ENCODE results near the gene MADCAM1. TPM values are rescaled to one million over a fixed set of nuclear protein-coding genes. Genes with fewer than 3 reads are reported as not detected.

Gene MADCAM1
- total RNA-seq, 2 donors from 2014 or later = 3.1 to 5.9 TPM

DNA sequence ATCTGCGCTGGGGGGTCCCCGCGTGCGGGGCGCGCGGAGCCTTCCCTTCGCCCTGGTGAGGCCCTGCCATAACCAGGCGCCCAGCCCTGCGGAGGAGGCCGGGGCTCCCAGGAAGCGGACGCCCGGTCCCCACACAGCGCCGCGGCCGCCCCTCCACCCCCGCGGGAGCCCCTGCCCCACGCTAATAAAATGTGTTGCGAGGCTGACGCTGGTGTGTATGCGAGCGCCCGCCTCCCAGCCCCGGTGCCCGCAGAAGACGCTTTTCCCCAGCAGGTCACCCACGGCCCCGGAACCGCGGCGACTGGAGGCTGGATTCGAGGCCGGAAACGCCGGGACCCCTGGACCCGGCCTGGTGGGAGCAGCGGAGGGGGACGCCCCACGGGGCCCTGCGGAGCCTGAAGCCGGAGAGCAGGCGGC lies 23.2 kb downstream of the MADCAM1 start:
- DNase-seq (no peak), ATAC-seq (no peak)
- intact Hi-C loops (cut with DNase I, micrococcal nuclease) = no loop called here

DNA sequence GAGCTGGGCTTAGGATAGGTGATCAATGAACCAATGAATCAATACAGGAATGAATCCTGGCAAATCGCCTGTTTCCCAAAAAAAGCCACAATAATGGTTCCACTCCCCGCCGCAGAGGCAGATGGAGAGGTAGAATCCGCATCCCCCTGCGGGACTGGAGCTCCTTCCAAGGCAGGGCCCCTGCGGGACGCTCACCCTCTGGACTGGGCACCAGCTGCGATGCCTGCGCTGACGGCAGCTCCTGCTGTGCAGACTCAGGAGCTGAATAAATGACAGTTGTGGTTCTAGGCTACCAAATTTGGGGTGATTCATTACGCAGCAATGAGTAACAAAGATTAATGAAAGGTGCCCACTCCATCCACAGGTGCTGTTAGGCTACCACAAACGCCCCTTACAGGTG lies 26.4 kb downstream of the MADCAM1 start:
- ATAC-seq (no peak), DNase-seq (no peak)
- intact Hi-C loops (cut with DNase I, micrococcal nuclease) = no loop called here

- ATAC-seq (no peak), DNase-seq (no peak)
- intact Hi-C loops (cut with DNase I, micrococcal nuclease) = no loop called here
Measured at GRCh38 chr19:524062-524674, 27.9 kb downstream of the MADCAM1 start.

GRCh38 chr19:525029-525428 lies 28.7 kb downstream of the MADCAM1 start:
- no peak for ATAC-seq
- intact Hi-C loops (cut with DNase I, micrococcal nuclease) = no loop called here
- DNase-seq = no peak

DNA sequence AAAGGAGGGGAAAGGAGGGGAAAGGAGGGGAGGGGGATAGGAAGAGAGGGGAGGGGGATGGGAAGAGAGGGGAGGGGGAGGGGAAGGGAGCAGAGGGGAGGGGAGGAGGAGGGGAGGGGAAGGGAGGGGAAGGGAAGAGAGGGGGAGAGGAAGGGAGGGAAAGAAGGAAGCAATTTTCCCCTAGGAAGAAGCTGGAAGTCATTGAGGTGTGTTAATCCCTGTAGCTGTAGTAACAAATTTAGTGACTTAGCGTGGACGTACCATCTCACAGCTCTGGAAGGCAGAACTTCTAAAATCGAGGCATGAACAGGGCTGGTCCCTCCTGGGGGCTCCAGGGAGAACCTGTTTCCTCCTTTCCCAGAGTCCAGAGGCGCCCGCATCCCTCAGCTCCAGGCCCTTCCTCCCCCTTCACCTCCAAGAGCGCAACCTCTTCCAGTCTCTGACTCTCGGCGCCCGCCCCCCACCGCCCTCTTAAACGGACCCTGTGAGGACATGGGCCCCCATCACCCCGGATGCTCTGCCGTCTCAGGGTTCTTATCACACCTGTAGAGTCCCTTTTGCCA lies 29.7 kb downstream of the MADCAM1 start:
- no peak for DNase-seq
- intact Hi-C loops (cut with DNase I, micrococcal nuclease) = no loop called here
- no peak for ATAC-seq

GRCh38 chr19:530134-531008 lies 34.1 kb downstream of the MADCAM1 start:
- DNase-seq = no peak
- ATAC-seq = peak; percentile 42
- intact Hi-C loops (cut with DNase I, micrococcal nuclease) = no loop called here

DNA sequence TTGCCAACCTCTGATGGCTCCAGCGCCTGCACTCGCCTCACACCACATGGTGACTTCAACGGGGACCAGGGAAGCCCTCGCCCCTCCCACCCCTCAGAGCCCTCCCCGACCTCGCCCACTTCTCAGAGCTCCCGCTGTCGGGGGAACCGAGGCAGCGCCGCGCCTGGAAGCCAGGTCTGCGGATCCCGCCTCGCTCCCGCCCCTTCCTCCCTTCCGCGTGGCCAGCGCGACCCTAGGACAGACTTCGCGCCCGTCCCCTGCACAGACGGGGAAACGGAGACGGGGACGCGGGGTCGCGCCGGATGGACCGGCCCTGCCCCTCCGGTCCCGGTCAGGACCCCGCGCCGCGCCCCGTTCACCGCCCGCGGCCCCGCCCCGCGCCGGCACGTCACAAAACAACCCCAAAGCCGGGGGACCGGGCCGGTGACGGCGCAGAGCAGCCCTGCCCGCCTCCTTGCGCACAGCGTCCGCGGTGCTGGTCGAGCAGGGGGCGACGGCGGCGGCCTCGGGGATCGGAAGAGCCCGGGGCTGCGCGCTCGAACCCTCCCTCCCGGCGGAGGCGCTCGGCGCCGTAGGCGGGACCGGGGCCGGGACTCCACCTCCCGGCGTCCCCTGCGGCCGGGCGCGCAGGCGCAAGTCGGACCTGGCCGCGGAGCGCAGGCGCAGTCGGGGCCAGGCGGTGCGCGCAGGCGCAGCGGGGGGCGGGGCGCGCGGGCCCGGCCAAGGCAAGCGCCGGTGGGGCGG lies 34.9 kb downstream of the MADCAM1 start:
- peak; percentile 80 to 84 for DNase-seq
- intact Hi-C loops (cut with DNase I, micrococcal nuclease) = no loop called here
- peak; percentile 75 for ATAC-seq

GRCh38 chr19:531753-532560 lies 35.7 kb downstream of the MADCAM1 start, which contains the start of gene CDC34:
Gene CDC34, plus strand, starts transcription at chr19:531760. Its CDS starts 172 bp downstream, at chr19:531932.
- DNase-seq = no peak
- intact Hi-C loops (cut with DNase I, micrococcal nuclease) = no loop called here

GRCh38 chr19:532561-533363 lies 36.5 kb downstream of the MADCAM1 start:
- ATAC-seq (peak; percentile 36), DNase-seq (peak; percentile 59 to 71)
- intact Hi-C loops (cut with DNase I, micrococcal nuclease) = no loop called here

More at GRCh38 chr19:531753-532560, 35.7 kb downstream of the MADCAM1 start, which contains the start of gene CDC34:
- peak; percentile 5 for ATAC-seq

DNA sequence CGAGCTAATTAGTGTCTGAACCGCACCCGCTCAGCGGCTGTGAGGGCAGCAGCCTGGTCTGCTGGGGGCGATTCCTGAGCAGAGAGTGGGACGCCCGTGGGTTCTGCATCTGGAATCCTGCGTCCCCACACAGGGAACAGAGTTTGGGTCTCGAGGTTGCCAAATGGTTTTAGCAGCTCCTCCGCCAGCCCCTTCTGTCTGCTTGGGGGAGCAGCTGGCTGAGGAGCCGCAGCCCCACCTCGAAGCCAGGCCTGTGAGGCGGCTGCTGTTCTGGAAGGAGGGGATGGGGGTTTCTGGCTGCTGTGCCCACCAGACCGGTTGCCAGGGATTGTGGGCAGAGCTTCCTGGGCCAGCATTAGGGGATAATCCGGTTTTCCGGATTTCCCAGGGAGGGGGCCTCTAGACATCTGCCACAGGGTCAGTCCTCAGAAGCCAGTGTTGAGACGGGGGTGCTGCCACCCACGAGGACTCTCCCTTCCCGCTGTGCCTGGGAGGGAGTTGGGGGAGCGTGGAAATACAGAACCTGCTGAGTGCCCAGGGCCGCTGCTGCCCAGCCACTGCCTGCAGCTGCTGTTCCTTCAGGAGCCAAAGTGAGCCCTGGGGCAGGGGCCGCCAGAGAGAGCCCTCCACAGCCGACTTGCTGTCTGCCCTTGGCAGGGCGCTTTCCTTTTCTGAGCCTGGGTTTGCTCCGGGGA lies 37.2 kb downstream of the MADCAM1 start:
- no peak for ATAC-seq
- no peak for DNase-seq
- intact Hi-C loops (cut with DNase I, micrococcal nuclease) = no loop called here

DNA sequence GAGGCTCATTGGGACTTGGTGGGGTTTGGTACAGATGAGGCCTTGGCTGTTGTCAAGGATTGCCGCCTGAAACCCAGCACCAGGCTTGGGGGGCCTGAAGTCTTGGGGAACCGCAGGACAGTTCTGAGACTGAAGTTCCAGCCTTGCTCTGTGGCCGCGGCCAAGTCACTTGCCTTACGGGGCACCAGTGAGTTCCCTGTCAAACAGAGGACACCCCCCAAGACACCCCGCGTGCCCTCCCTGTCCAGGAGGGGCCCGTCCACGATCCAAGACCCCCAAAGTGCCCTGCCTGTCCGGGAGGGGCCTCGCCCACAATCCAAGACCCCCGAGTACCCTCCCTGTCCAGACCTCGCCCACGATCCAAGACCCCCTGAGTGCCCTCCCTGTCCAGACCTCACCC lies 37.8 kb downstream of the MADCAM1 start:
- no peak for DNase-seq
- intact Hi-C loops (cut with DNase I, micrococcal nuclease) = no loop called here
- ATAC-seq = no peak

DNA sequence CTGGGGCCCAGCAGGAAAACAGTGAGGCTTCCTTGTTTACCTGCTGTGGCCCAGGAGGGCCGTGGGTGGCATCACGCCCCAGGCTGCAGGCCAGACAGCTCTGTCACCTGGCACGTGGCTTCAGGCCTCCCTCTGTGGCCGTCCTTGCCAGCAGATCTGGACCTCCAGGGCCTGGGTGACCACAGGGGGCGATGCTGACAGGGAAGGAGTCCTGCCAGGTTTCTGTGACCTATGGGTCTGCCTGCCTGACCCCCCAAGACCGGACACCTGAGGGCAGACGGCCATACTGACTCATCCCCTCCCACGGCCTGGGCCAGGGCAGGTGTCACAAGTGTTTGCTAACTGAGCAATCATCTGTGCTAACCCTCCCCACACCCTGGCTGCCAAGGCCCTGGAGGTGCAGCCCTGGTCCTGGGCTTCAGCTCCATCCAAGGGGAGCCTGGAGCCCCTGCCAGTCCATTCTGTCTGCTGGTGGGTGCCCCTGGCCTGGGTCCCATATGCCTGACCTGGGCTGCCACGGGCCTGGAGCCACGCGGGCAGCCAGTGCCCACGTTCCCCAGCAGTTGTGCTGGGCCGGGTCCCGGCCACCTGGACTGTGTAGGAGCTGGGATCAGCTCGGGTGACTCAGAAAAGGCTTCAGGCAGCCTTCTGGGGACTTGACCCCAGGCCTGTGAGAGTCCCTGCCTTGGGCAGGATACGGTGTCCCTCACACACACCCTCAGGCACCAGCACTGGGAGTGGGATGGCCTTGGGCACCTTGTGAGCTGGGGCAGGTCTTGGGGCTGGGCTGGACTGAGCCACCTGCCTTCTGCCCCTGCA lies 38.9 kb downstream of the MADCAM1 start:
- no peak for ATAC-seq
- no peak for DNase-seq

DNA sequence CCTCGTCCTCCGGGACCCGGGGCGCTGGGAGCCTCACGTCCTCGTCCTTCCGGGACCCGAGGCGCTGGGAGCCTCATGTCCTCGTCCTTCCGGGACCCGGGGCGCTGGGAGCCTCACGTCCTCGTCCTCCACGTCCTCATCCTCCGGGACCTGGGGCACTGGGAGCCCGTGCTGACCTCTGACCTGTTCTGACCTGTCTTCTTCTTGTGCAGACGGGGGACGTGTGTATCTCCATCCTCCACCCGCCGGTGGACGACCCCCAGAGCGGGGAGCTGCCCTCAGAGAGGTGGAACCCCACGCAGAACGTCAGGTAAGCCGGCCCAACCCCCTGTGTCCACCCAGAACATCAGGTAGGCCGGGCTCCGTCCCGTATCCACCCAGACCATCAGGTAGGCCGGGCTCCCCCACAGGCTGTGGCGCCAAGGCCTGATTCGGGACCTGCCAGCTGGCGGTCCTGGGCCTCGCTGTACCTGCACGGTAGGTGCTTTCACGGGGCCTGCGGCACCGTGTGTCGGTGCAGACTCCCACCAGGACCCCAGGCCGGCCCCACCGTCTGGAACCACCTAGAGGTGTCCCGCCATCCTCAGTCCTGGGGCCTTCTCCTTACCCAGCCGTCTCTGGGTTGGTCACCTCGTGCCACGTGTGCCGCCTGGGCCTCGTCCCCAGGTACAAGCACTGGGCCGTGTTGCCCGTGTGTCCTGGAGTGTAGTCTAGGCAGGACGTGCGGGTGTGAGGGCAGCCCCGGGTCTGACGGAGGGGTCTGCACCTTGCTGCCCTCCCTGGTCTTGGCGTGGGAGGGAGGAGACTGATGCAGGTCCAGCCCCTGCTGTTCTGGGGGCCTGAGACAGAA lies 40.0 kb downstream of the MADCAM1 start:
- intact Hi-C loops (cut with DNase I, micrococcal nuclease) = no loop called here
- DNase-seq = no peak
- ATAC-seq = no peak

More for the DNA sequence above, 38.9 kb downstream of the MADCAM1 start:
- intact Hi-C loops (cut with DNase I, micrococcal nuclease) = no loop called here

DNA sequence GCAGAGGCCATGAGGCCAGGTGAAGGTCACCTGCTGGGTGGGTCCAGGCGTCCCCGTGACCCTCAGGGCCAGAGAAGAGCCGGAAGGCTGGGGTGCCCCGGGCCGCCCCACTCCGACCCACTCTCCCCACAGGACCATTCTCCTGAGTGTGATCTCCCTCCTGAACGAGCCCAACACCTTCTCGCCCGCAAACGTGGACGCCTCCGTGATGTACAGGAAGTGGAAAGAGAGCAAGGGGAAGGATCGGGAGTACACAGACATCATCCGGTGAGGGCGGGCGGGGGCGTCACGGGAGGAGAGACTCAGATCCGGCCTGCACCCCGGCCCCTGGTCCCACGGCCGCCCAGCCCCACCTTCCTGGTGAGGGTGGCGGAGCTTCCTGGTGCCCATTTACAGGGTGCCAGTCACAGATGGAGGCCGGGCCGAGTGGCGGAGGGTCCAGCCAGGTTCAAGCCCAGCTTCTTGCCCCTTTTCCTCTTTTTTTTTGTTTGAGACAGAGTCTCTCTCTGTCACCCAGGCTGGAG lies 40.7 kb downstream of the MADCAM1 start:
- ATAC-seq (no peak), DNase-seq (no peak)
- intact Hi-C loops (cut with DNase I, micrococcal nuclease) = no loop called here

All from left colon (tissue), 2 donors.